HG03066 (cell line): ENCODE measurements around the gene PPP1R7.

Source experiments
- ATAC-seq: cut with Tn5 transposase; IDR thresholded peaks from one replicate; pipeline ENCODE4 v1.9.1; 2021; ENCODE audit warnings: low read depth; ENCODE audit not compliant: unreplicated experiment

The PPP1R7 gene

DNA sequence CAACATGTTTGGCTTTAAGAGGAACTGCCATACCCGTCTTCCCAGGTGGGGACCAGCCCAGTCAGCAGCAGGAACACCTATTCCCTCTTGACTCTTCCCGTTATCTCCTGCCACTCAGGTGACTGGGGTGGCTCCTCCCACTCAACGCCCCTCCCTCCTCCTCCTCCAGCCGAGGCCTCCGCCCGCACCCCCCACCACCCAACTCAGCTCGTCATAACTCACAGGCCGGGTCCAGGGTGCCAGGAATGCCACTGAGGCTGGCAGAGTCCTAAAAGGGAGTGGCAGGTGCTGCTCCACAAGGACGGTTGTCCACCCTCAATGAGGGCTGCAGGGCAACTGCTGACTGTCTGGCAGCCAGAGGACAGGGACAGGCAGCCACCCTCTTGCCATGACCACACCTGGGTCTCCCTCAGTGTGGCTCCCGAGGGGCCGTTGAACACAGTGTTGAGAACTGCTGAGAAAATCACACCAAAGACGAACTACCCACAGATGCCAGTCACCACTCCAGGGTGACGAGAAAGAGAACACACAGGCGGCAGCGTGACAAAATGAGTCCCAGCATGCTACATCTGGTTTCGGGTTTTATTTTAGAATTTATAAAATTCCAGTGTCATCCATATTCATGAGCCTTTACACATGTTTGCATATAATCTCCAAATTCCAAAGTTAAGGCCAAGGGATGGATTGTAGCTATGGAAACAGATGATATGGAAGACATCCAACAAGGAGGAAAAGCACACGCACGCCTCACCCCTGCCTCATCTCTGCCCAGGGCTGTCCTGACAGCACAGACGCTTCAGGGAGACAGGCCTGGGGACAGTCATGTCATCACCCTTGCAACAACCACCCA, 76.7 kb downstream of the PPP1R7 start:
- no peak for ATAC-seq

- no peak for ATAC-seq
Observed at GRCh38 chr2:241227594-241227993, 77.3 kb downstream of the PPP1R7 start.

GRCh38 chr2:241228081-241228859, 78.0 kb downstream of the PPP1R7 start:
- ATAC-seq = no peak

GRCh38 chr2:241228860-241229516, 78.7 kb downstream of the PPP1R7 start:
- no peak for ATAC-seq

GRCh38 chr2:241229563-241230401, 79.5 kb downstream of the PPP1R7 start:
- no peak for ATAC-seq

DNA sequence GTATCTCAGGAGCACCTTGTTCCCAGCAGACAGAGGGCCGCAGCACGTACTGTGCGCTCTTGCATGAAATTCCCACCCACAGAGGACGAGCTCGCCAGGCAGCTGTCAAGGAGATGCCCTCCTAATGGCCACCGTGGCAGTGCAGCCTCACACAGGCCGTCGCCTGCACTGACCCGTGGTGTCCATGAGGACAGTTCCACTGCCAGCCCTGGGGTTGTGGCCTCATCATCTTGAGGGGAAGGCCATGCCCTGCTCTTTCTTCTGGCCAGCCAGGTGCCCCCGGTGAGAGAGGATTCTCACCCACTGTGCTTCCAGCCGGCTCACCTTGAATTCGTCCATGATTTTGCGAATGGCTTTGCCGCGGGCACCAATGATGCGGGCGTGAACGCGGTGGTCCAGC, 80.2 kb downstream of the PPP1R7 start:
- ATAC-seq = no peak

DNA sequence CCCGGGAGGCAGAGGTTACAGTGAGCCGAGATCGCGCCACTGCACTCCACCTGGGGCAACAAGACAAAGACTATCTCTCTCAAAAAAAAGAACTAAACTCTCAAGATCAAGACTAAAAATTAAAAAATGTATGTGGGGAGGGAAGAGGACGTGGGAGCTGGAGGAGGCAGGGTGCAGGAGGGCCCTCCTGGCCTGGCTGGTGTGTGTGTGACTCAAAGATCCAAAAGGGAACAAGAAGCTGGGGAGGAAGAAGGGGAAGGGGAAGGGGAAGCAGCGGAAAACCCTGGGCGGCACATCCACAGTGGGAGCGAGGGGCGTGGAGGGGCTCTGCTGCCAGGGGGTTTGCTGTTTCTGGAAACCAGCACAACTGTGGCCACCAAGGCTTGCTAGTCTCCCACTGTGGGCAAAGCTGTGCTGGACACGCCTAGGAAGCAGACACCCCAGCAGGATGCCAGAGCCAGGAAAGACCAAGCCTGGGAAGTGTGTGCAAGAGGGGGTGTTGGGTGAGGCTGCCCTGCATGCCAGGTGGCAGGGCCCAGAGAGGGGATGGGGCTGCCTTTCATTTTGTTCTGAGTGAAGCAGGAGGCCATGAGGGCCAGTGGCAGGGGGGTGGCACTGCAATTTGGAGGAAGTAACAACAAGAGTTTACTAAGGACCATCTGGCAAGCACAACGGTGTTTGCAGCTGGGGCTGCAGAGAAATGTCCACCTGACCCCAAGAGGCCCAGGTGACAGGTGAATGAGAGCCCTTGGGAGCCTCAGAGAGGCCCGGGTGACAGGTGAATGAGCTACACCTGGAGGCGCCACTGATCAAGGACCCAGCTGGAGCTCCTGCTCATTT, 82.7 kb downstream of the PPP1R7 start:
- no peak for ATAC-seq
